ENCODE data around the gene TEX10.

DNA sequence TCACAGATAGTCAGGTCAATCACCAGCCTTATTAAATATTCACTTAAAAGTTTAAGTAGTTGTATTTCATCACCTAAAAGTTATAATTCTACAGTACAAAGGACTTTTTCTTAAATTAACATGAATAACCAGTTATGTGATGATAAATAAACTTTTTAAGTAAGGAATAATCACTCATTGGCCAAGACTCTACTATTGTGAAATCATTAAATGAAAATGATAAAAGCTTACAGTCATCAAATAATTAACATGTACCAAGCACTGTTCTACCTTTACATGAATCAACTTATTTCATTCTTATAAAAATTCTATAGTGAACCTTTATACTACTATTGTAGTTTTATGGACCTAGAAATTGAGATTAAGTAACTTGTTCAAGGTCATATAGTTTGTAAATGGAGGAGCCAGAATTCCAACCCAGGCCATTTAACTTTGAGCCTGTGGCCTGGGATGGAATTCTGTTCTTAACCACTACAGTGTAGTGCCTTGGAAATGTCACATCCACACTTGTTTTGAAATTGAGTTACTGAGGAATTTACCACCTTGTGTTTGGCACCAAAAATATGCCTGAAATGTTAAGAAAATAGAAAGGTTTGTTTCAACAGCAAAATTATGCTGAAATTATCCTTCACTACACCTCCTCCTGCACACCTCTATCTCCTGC is 41.4 kb upstream of the TEX10 start:
- TF ChIP-seq, protein P1, sequence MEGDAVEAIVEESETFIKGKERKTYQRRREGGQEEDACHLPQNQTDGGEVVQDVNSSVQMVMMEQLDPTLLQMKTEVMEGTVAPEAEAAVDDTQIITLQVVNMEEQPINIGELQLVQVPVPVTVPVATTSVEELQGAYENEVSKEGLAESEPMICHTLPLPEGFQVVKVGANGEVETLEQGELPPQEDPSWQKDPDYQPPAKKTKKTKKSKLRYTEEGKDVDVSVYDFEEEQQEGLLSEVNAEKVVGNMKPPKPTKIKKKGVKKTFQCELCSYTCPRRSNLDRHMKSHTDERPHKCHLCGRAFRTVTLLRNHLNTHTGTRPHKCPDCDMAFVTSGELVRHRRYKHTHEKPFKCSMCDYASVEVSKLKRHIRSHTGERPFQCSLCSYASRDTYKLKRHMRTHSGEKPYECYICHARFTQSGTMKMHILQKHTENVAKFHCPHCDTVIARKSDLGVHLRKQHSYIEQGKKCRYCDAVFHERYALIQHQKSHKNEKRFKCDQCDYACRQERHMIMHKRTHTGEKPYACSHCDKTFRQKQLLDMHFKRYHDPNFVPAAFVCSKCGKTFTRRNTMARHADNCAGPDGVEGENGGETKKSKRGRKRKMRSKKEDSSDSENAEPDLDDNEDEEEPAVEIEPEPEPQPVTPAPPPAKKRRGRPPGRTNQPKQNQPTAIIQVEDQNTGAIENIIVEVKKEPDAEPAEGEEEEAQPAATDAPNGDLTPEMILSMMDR (IDR thresholded peaks at IDR 0.05): no peak
- TF ChIP-seq POLR2A (IDR thresholded peaks at IDR 0.05): no peak

Data from body of pancreas (tissue), 4 donors.